Tibial nerve (tissue), 3 donors: ENCODE measurements around the gene PAEP.

Experiments used
- POLR2A ChIP-seq, 2 donors: fragments of 450-650 bp; IDR thresholded peaks; one replicate each; pipeline ENCODE4 v1.6.1; 2017; ENCODE audit warnings: antibody characterized with exemption in 2 of 2, mild to moderate bottlenecking in 2 of 2, moderate library complexity in 2 of 2
- TF ChIP-seq, protein P1 (sequence below), 5 experiments: fragments of 200-600 bp in 3 of 5; fragments of 450-650 bp in 2 of 5; sonication (generic) in 3 of 5; IDR thresholded peaks; one replicate each; pipeline ENCODE4 v1.5.1; 2016 to 2019; ENCODE audit warnings: antibody characterized with exemption in 5 of 5, mild to moderate bottlenecking in 3 of 5, moderate library complexity in 2 of 5

DNA sequence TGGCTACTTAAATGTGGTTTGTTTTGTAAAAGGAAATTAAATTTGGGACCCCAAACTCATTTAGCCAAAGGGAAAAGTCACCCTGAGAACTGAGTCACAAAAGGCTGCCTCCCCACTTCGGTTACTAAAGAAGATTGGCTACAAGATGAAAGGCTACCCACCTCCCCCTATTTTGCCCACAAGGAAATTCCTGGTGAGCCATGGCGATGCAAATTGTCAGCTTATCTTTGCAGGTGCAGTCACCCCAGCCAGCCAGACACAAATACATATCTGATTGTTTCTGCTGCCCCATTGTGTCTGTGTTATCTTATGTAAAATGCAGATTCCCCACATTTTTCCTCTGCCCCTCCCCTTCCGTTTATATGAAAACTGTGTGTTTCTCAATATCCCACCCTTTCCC lies 8.9 kb downstream of the PAEP start:
- TF ChIP-seq, protein P1, sequence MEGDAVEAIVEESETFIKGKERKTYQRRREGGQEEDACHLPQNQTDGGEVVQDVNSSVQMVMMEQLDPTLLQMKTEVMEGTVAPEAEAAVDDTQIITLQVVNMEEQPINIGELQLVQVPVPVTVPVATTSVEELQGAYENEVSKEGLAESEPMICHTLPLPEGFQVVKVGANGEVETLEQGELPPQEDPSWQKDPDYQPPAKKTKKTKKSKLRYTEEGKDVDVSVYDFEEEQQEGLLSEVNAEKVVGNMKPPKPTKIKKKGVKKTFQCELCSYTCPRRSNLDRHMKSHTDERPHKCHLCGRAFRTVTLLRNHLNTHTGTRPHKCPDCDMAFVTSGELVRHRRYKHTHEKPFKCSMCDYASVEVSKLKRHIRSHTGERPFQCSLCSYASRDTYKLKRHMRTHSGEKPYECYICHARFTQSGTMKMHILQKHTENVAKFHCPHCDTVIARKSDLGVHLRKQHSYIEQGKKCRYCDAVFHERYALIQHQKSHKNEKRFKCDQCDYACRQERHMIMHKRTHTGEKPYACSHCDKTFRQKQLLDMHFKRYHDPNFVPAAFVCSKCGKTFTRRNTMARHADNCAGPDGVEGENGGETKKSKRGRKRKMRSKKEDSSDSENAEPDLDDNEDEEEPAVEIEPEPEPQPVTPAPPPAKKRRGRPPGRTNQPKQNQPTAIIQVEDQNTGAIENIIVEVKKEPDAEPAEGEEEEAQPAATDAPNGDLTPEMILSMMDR (IDR thresholded peaks at IDR 0.05), result no peak
- TF ChIP-seq POLR2A (IDR thresholded peaks at IDR 0.05), result no peak
